ENCODE measurements around the gene ZBP1. TPM values are rescaled to one million over a fixed set of nuclear protein-coding genes. Genes with fewer than 3 reads are reported as not detected.

The ZBP1 gene
- not detected in 3 replicates for total RNA-seq
- long read RNA-seq = 0 reads

- peaks cover 12% of the 10 kb centered on the region for H3K27me3 Mint-ChIP-seq (ENCODE audit: low read depth)
- no peaks in the 10 kb centered on the region for H3K36me3 Mint-ChIP-seq (ENCODE audit: low read depth)
- peaks cover 7% of the 10 kb centered on the region for H3K9me3 Mint-ChIP-seq (ENCODE audit: low read depth)
- no peak for DNase-seq (ENCODE audit: low spot score)
- H3K4me3 Mint-ChIP-seq (ENCODE audit: unreplicated experiment) = no peak within 1 kb of the TSS
- H3K4me1 Mint-ChIP-seq (ENCODE audit: low read depth) = peaks cover 5% of the 10 kb centered on the region
- no peak within 1 kb of the TSS for H3K27ac Mint-ChIP-seq (ENCODE audit: unreplicated experiment)
- no peak for TF ChIP-seq CTCF (IDR thresholded peaks at IDR 0.05)
These were observed at the start of gene ZBP1 for GRCh38 chr20:57620274-57620990. Gene ZBP1, minus strand, starts transcription at chr20:57620426. Its CDS starts 131 bp downstream, at chr20:57620295.

- DNase-seq (ENCODE audit: low spot score) = no peak
- Mint-ChIP-seq H3K27ac (ENCODE audit: unreplicated experiment) (peak overlapping the region; percentile 41), H3K27me3 (ENCODE audit: low read depth) (no peaks in the 10 kb centered on the region), H3K4me3 (ENCODE audit: unreplicated experiment) (no peak overlapping the region), H3K4me1 (ENCODE audit: low read depth) (peaks cover 59% of the 10 kb centered on the region), H3K36me3 (ENCODE audit: low read depth) (peaks cover 4% of the 10 kb centered on the region), H3K9me3 (ENCODE audit: low read depth) (no peaks in the 10 kb centered on the region)
- no peak for TF ChIP-seq CTCF (IDR thresholded peaks at IDR 0.05)
These were observed 49.4 kb upstream of the ZBP1 start for GRCh38 chr20:57669632-57670031.

DNA sequence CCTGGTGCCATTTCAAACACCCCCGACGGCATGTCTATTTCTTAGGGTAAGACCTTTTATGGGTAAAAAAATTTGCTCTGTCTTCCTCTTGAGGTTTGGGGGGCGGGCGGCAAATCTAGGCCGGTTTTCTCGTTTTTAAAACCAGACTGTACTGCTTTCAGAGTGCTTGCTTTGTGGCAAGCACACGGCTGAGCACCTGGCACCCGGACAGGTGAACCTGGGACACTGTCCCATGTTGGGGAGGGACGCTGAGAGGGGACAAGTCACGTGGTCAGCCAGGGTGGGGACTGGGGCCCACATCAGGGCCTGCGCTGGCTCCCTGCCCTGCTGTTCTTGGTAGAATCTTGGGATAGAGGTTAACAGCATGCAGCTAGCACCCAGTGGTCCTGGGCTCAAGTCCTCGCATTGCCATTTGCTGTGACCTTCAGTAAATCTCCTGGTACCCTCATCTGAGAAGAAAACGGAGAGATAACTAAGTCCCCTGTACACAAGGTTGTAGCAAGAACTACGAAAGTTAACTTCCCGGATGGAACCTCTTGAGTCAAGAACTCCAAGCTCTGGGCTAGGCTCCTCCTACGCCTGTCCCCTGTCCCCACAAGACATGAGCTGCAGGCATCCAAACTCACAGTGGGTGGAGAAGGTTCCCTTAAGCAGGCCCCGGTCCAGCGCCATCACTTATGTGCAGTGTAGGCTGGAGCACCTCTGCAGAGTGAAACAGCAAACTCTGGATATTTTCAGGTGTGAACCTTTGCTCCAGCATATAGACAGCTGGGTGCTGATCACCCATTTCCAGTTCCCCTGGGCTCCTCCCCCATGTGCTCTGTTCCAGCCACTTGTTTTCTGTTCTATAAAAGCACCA is 47.9 kb upstream of the ZBP1 start:
- no peaks in the 10 kb centered on the region for H3K9me3 Mint-ChIP-seq (ENCODE audit: low read depth)
- peak overlapping the region; percentile 27 for H3K27ac Mint-ChIP-seq (ENCODE audit: unreplicated experiment)

GRCh38 chr20:57667388-57667787 is 47.2 kb upstream of the ZBP1 start:
- H3K4me3 Mint-ChIP-seq (ENCODE audit: unreplicated experiment) = no peak overlapping the region
- no peak for TF ChIP-seq CTCF (IDR thresholded peaks at IDR 0.05)
- no peak overlapping the region for H3K27ac Mint-ChIP-seq (ENCODE audit: unreplicated experiment)
- peak; percentile 80 for DNase-seq (ENCODE audit: low spot score)
- peaks cover 3% of the 10 kb centered on the region for H3K36me3 Mint-ChIP-seq (ENCODE audit: low read depth)
- no peaks in the 10 kb centered on the region for H3K27me3 Mint-ChIP-seq (ENCODE audit: low read depth)
- no peaks in the 10 kb centered on the region for H3K9me3 Mint-ChIP-seq (ENCODE audit: low read depth)
- H3K4me1 Mint-ChIP-seq (ENCODE audit: low read depth) = peaks cover 45% of the 10 kb centered on the region

More for the DNA sequence above, 47.9 kb upstream of the ZBP1 start:
- no peak overlapping the region for H3K4me3 Mint-ChIP-seq (ENCODE audit: unreplicated experiment)
- peaks cover 44% of the 10 kb centered on the region for H3K4me1 Mint-ChIP-seq (ENCODE audit: low read depth)
- DNase-seq (ENCODE audit: low spot score) = no peak
- peaks cover 3% of the 10 kb centered on the region for H3K36me3 Mint-ChIP-seq (ENCODE audit: low read depth)
- TF ChIP-seq CTCF (IDR thresholded peaks at IDR 0.05) = no peak
- H3K27me3 Mint-ChIP-seq (ENCODE audit: low read depth) = no peaks in the 10 kb centered on the region

- DNase-seq (ENCODE audit: low spot score) = peak; percentile 39
- Mint-ChIP-seq H3K36me3 (ENCODE audit: low read depth) (peaks cover 3% of the 10 kb centered on the region), H3K4me1 (ENCODE audit: low read depth) (peaks cover 47% of the 10 kb centered on the region), H3K4me3 (ENCODE audit: unreplicated experiment) (no peak overlapping the region), H3K9me3 (ENCODE audit: low read depth) (no peaks in the 10 kb centered on the region), H3K27ac (ENCODE audit: unreplicated experiment) (no peak overlapping the region), H3K27me3 (ENCODE audit: low read depth) (no peaks in the 10 kb centered on the region)
- no peak for TF ChIP-seq CTCF (IDR thresholded peaks at IDR 0.05)
These were observed 46.6 kb upstream of the ZBP1 start for GRCh38 chr20:57666834-57667157.
